ENCODE data around the gene NSMCE1.

NSMCE1 gene

DNA sequence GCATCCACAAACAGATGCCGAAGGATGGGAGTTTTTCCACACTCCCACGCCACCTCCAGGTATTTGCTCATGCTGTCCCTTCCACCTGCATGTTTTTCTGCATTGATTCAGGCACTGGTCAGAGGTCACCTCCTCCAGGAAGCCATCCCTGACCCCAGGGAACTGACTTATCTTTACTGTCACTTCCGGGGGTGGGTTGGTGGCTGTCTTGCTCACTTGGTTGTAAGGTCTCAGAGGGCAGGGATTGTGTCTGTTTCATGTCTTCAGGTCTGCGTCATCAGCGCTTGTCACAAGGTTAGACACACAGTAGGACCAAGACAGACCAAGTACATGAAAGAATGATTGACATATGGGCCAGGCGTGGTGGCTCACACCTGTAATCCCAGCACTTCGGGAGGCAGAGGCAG is 43.3 kb upstream of the NSMCE1 start:
- Histone ChIP-seq H3K27ac (ENCODE audit: low read length) (no peak overlapping the region), H3K27me3 (ENCODE audit: insufficient read depth, low read length, poor library complexity) (no peaks in the 10 kb centered on the region), H2AFZ (ENCODE audit: low read depth, low read length) (no peak overlapping the region), H3K9me3 (ENCODE audit: insufficient read depth, low read length, severe bottlenecking) (no peaks in the 10 kb centered on the region), H3K4me2 (ENCODE audit: insufficient read depth, low read length) (no peak overlapping the region), H3K36me3 (ENCODE audit: insufficient read depth, low read length) (peaks cover 4% of the 10 kb centered on the region; the same call in 1 of the 2 replicates), H3K4me1 (ENCODE audit: insufficient read depth, low read length) (peaks cover 33% of the 10 kb centered on the region), H4K20me1 (ENCODE audit: insufficient read depth, low read length) (peaks cover 13% of the 10 kb centered on the region), H3K9ac (ENCODE audit: low read depth, low read length) (no peak overlapping the region), H3K4me3 (ENCODE audit: low read depth in 1 of 2, low read length in 2 of 2) (no peak overlapping the region), H3K79me2 (ENCODE audit: insufficient read depth, low read length) (peaks cover 32% of the 10 kb centered on the region)
- no peak for TF ChIP-seq EZH2 (IDR thresholded peaks at IDR 0.05; ENCODE audit: borderline replicate concordance, low read depth, low read length, severe bottlenecking)
- TF ChIP-seq, protein P1, sequence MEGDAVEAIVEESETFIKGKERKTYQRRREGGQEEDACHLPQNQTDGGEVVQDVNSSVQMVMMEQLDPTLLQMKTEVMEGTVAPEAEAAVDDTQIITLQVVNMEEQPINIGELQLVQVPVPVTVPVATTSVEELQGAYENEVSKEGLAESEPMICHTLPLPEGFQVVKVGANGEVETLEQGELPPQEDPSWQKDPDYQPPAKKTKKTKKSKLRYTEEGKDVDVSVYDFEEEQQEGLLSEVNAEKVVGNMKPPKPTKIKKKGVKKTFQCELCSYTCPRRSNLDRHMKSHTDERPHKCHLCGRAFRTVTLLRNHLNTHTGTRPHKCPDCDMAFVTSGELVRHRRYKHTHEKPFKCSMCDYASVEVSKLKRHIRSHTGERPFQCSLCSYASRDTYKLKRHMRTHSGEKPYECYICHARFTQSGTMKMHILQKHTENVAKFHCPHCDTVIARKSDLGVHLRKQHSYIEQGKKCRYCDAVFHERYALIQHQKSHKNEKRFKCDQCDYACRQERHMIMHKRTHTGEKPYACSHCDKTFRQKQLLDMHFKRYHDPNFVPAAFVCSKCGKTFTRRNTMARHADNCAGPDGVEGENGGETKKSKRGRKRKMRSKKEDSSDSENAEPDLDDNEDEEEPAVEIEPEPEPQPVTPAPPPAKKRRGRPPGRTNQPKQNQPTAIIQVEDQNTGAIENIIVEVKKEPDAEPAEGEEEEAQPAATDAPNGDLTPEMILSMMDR (IDR thresholded peaks at IDR 0.05; ENCODE audit: borderline replicate concordance, extremely low read depth, low read length, poor library complexity, severe bottlenecking) = no peak
- no peak for DNase-seq
- no peak for ATAC-seq (ENCODE audit: insufficient read depth, low read depth)

DNA sequence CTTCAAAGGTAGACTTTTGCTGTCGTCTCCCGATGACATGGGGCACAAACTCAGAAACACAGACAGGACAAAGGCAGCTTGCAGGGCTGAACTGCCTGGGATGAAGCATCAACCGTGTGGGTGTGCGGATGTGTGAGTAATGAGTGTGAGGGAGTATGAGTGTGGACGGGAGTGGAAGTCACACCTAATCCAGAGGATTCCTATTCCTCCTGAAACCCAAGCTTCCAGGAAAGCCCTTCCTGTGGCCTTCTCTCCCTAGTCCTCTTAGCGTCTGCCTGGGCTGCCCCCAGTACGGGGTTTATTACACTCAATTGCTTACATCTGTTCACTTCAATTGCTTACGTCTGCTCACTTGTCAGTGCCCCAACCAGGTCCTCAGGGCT is 42.9 kb upstream of the NSMCE1 start:
- TF ChIP-seq EZH2 (IDR thresholded peaks at IDR 0.05; ENCODE audit: borderline replicate concordance, low read depth, low read length, severe bottlenecking) = no peak
- TF ChIP-seq, protein P1 (IDR thresholded peaks at IDR 0.05; ENCODE audit: borderline replicate concordance, extremely low read depth, low read length, poor library complexity, severe bottlenecking) = no peak
- Histone ChIP-seq H3K79me2 (ENCODE audit: insufficient read depth, low read length) (peaks cover 27% of the 10 kb centered on the region), H3K4me3 (ENCODE audit: low read depth in 1 of 2, low read length in 2 of 2) (no peak overlapping the region), H2AFZ (ENCODE audit: low read depth, low read length) (no peak overlapping the region), H3K27me3 (ENCODE audit: insufficient read depth, low read length, poor library complexity) (no peaks in the 10 kb centered on the region), H3K9me3 (ENCODE audit: insufficient read depth, low read length, severe bottlenecking) (no peaks in the 10 kb centered on the region), H3K4me1 (ENCODE audit: insufficient read depth, low read length) (peaks cover 31% of the 10 kb centered on the region), H3K36me3 (ENCODE audit: insufficient read depth, low read length) (peaks cover 4% of the 10 kb centered on the region; the same call in 1 of the 2 replicates), H4K20me1 (ENCODE audit: insufficient read depth, low read length) (peaks cover 10% of the 10 kb centered on the region), H3K4me2 (ENCODE audit: insufficient read depth, low read length) (no peak overlapping the region), H3K27ac (ENCODE audit: low read length) (no peak overlapping the region), H3K9ac (ENCODE audit: low read depth, low read length) (no peak overlapping the region)
- DNase-seq (no peak), ATAC-seq (ENCODE audit: insufficient read depth, low read depth) (no peak)

DNA sequence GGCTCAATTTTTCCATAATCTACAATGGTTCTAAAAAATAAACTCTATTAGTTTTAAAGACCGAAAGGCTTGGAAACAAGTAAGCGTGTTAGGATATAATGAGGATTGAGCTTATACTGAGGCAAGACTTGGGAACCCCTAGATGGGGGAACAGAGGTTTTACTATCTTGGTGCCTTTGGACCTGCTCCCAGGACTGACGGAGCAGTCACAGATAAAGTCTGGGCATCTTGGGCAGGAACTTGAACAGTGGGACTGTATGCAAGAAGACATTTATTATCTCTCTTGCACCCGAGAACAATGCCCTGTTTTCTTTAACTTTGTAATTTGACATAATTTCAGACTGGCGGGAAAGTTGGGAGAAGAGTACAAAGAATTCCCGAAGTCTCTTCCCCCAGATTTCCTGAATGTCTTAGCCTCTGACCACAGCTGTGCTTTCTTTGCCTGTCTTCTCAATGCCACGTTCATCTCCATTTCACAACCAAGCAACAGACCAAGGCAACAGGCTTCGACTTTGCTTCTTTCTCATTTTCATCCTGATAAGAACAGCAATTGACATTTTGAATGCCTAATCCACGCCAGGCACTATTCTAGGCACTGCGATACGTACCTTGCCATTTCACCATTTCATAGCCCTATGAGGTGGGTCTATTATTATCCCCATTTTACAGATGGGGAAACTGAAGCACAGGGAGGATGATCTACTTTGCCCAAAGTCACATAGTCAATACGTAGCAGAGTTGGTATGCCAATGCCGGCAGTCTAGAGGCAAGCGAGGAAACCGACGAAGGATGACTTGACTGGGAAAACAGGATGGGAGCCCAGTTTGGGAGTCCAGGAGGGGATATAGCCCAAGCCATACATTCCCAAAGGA is 42.2 kb upstream of the NSMCE1 start:
- TF ChIP-seq, protein P1 (IDR thresholded peaks at IDR 0.05; ENCODE audit: borderline replicate concordance, extremely low read depth, low read length, poor library complexity, severe bottlenecking) = no peak
- TF ChIP-seq EZH2 (IDR thresholded peaks at IDR 0.05; ENCODE audit: borderline replicate concordance, low read depth, low read length, severe bottlenecking) = no peak
- Histone ChIP-seq H3K9ac (ENCODE audit: low read depth, low read length) (no peak overlapping the region), H3K27ac (ENCODE audit: low read length) (no peak overlapping the region), H3K4me3 (ENCODE audit: low read depth in 1 of 2, low read length in 2 of 2) (no peak overlapping the region), H3K4me1 (ENCODE audit: insufficient read depth, low read length) (peaks cover 25% of the 10 kb centered on the region), H3K9me3 (ENCODE audit: insufficient read depth, low read length, severe bottlenecking) (no peaks in the 10 kb centered on the region), H3K27me3 (ENCODE audit: insufficient read depth, low read length, poor library complexity) (no peaks in the 10 kb centered on the region), H2AFZ (ENCODE audit: low read depth, low read length) (no peak overlapping the region), H3K4me2 (ENCODE audit: insufficient read depth, low read length) (no peak overlapping the region), H3K79me2 (ENCODE audit: insufficient read depth, low read length) (peaks cover 21% of the 10 kb centered on the region), H4K20me1 (ENCODE audit: insufficient read depth, low read length) (peaks cover 7% of the 10 kb centered on the region), H3K36me3 (ENCODE audit: insufficient read depth, low read length) (peaks cover 4% of the 10 kb centered on the region; the same call in 1 of the 2 replicates)
- DNase-seq = no peak
- ATAC-seq (ENCODE audit: insufficient read depth, low read depth) = no peak
